NCI-H187 (cell line): Measurements from ENCODE around the gene CCDC201.
"Not testable (repeated sequence)": the region's sequence is repeated elsewhere in the genome, so short reads cannot be mapped to it uniquely, and the experiment has no call there.

Source experiments
- DNase-seq, 2 experiments: peaks; one replicate each; lab custom pipeline; 2025; lab: John Stamatoyannopoulos, UW

CCDC201 gene

GRCh38 chr7:45817016-45817415 is 55.9 kb downstream of the CCDC201 start:
- DNase-seq = not testable (repeated sequence)

GRCh38 chr7:45814216-45815118 is 58.4 kb downstream of the CCDC201 start:
- not testable (repeated sequence) for DNase-seq

GRCh38 chr7:45813771-45814170 is 59.1 kb downstream of the CCDC201 start:
- not testable (repeated sequence) for DNase-seq

GRCh38 chr7:45812946-45813345 is 59.9 kb downstream of the CCDC201 start:
- DNase-seq = no peak

- DNase-seq = not testable (repeated sequence)
These were observed 61.1 kb downstream of the CCDC201 start for GRCh38 chr7:45811652-45812234.

GRCh38 chr7:45810451-45811005 is 62.4 kb downstream of the CCDC201 start:
- DNase-seq = not testable (repeated sequence)
